Sciatic nerve (tissue), 2 donors: ENCODE measurements around the gene HEBP1. TPM values are rescaled to one million over a fixed set of nuclear protein-coding genes. Genes with fewer than 3 reads are reported as not detected.
A peak's percentile ranks its signal among the peaks of the same experiment; 100 is the strongest.

Experiments
- ATAC-seq: fragments of 200-7000 bp; cut with Tn5 transposase; one replicate; pipeline ENCODE4 v1.9.1; 2020; ENCODE audit warnings: mild to moderate bottlenecking, moderate library complexity
- DNase-seq: peaks from one replicate; pipeline ENCODE4 v3.0.0-alpha.2; 2020; ENCODE audit warnings: low spot score
- intact Hi-C: fragments of 100-400 bp; cut with DNase I; formaldehyde crosslinking; loops from one replicate; pipeline ENCODE4 v1.14.2; 2022
- total RNA-seq: library from RNA; stranded (reverse); fragmentation: NEBNext Ultra II Directional; extraction: Animal tissue kit (Norgen Biotek cat#: 25700); gene quantifications from one replicate; pipeline ENCODE4 v1.2.1, GENCODE V29; 2021
- donor health status: DM: no; HTN: no; CAD: no.
- donor health status: DM: no; HTN: no; CAD: no.

Gene HEBP1
- total RNA-seq, 1 donor from 2014 or later: 67.8 TPM

DNA sequence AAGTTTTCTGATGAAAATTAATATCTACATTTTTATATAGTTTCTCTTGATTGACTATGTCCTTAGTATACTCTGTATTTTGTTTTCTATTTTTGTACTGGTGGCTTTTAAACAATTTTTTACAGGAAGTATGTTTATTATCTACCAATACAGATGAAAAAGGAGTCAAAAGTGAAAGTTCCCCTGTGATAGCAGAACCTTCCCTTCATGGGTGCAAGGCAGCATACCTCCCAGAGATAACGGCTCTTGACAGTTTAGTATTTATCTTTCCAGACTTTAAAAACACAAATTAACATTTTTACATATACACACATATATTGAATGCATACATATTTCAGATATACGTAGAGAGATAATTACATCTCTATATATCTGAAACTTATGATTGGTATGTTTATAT, 27.0 kb upstream of the HEBP1 start:
- ATAC-seq (no peak), DNase-seq (no peak)
- intact Hi-C loops: no loop called here

DNA sequence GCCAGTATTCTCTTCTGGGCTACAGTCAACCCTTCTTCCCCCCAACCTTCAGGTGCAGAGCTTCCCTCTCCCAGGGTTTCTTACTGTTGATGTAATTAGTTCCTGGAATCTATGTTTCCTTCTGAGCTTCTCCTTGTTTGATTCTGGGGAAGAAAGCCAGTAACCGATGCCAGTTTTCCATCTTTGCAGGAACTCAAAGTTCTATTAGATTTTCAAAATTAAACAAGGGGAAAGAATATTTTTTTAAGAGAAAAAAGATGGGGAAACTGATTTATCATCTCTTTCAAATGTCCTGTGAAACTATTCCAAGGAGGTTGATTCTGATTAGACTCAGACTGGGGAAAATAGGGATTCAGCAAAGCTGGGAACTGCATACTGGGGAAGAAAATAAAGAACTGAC, 26.2 kb upstream of the HEBP1 start:
- no peak for DNase-seq
- intact Hi-C loops: no loop called here
- ATAC-seq: peak; percentile 45

DNA sequence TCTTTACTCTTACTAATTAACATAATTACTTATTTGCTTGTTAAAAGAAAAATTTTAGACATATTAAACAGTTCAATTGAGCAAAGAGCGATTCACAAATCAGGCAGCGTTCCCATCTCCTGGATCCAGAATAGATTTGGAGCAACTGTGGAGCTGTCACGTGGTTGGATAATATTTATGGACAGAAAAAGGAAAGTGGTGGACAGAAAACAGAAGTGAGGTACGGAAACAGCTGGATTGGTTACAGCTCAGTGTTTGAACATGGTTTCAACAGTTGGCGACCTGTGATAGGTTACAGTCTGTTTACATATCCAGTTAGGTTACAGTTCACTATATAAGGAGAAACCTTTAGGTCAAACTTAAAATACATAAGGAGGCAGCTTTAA, 24.5 kb upstream of the HEBP1 start:
- intact Hi-C loops: no loop called here
- ATAC-seq: no peak
- no peak for DNase-seq

DNA sequence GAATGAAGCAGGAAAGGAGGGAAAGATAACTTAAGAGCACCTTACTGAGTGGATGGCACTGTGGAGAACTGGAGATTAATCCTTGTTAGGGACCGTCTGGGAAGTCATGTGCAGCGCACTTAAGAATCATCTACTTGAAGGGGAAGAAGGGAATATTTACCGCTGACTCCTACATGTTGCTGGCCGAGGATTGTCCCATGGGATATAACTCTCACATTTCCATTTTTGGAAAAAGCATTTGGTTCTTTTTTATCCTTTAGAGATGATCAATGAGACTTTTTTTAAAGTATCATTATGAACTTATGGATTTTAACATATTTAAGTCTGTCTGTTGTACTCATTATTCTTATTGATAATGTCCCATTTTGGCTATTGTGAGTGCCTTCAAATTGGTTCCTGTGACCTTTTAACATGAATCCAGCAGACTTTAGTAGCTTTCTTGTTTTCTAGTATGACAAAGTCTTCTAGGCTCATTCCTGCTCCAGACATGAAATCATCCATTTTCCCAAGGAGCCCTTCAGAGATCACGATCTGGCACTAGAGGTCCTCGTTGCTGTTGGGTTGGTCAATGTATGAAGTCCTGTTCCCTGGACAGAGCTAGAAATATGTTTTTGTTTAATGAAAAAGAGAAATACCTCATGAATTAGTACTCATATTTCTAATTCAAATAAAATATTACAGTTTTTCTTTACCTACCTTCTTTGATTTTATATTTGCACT, 23.9 kb upstream of the HEBP1 start:
- intact Hi-C loops: no loop called here
- ATAC-seq (peak; percentile 84), DNase-seq (no peak)

DNA sequence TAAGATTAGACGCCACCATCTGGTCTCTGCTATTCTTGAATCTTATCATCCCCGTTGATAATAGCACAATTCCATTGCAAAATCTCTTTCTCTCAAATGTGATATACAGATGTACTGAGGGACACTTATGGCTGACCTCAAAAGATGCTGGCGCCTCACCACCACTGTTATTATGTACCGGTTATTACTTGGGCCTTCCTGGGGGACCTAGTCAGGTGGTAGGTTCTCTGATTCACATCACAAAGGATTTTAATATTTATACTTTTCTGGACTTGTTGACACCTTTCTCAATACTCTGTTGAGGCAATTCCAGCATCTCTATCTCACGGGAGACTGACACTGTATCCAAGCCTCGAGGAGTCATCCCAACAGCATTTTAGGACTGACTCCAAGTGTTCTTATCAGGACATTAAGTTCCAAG, 22.8 kb upstream of the HEBP1 start:
- DNase-seq: no peak
- intact Hi-C loops: no loop called here
- no peak for ATAC-seq

DNA sequence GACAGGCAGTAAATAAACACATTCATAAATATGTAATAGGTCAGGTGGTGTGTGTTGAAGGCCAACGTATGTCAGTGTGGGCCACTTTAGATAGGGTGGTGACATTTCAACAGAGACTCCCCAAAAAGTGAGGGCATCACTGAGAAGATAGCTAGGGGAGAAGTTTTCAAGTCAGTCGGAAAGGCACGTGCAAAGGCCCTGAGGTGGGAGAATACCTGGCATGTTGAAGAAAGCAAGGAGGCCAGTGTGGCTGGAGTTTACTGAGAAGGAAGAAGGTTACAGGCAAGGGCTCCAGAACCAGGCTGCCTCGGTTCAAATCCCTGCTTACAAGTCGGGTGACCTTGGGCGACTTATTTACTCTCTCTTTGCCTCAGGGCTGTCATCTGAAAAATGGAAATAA, 11.0 kb upstream of the HEBP1 start:
- DNase-seq (no peak), ATAC-seq (no peak)
- intact Hi-C loops: no loop called here

DNA sequence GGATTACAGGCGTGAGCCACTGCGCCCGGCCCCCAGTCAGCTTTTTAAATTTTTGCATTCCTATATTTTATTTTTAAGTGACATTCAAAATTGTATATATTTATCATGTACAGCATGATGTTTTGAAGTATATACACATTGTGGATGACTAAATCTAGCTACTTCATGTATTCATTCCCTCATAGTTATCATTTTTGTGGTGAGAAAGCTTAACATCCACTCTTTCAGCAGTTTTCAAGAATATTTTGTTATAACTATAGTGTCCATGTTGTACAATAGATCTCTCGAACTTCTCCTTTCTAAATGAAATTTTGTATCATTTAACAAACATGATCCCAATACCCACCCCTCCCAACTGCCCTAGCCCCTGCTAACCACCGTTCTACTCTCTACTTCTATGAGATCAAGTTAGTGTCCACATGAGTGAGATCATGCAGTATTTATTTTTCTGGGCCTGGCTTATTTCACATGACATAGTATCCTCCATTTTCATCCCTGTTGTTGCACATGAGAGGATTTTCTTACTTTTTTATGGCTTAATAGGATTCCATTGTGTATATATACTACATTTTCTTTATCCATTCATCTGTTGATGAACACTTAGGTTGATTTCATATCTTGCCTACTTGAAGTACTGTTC, 8.8 kb upstream of the HEBP1 start:
- no peak for ATAC-seq
- DNase-seq: no peak
- intact Hi-C loops: no loop called here

DNA sequence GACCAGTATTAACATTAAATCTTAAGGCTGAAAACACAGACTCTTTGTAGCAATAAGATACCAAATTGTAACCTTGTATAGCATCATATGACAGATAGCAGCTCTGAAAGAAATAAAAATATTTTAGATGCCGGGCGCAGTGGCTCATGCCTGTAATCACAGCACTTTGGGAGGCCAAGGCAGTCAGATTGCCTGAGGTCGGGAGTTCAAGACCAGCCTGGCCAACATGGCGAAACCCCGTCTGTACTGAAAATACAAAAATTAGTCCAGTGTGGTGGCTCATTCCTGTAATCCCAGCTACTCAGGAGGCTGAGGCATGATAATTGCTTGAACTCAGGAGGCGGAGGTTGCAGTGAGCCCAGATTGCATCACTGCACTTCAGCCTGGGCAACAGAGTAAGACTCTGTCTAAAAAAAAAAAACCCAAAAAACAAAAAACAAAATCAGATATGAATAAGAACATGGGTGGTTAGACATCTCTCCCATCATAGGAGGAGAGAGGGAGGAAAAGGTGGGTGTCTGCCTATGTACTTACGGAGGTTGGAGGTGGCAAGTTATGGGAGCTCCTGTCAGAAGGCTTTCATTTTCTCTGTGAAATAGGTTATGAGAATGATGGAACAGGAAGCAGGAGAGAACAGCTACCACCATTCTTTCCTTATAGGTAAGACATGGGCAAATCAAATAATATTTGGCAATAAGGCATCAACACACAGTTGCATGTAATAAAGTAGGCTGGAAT, 7.6 kb upstream of the HEBP1 start:
- ATAC-seq: no peak
- intact Hi-C loops: no loop called here
- DNase-seq: no peak

DNA sequence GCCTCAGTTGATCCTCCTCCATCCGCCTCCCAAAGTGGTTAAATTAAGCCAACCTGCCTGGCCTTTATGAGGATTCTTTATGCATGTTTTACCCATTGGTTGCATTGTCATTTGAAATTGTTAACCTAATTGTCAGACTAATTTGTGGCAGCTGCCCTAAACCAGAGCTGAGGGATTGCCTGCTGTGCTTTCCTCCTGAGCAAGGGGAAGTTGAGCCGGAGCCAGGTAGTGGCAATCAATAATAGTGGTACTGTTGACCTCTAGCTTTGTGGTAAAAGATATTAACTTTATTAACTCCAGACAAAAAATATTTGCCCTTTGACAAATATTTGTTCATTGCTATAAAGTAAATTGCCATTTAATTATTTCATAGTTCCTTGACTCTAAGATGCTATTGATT, 5.6 kb upstream of the HEBP1 start:
- no peak for DNase-seq
- ATAC-seq: no peak
- intact Hi-C loops: no loop called here

DNA sequence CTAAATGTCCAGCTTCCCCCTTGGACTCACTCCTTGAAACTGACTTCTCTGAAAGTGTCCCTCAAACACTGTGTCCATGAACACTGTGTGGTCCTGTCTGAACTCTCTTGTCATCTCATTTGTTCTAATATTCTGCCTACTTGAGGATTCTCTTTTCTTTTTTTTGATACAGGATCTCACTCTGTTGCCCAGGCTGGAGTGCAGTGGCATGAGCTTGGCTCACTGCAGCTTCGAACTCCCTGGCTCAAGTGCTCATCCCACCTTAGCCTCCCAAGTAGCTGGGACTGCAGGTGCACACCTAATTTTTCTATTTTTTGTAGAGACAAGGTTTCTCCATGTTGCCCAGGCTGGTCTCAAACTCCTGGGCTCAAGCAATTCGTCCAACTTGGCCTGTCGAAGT, 4.9 kb upstream of the HEBP1 start:
- ATAC-seq (no peak), DNase-seq (no peak)
- intact Hi-C loops: no loop called here

DNA sequence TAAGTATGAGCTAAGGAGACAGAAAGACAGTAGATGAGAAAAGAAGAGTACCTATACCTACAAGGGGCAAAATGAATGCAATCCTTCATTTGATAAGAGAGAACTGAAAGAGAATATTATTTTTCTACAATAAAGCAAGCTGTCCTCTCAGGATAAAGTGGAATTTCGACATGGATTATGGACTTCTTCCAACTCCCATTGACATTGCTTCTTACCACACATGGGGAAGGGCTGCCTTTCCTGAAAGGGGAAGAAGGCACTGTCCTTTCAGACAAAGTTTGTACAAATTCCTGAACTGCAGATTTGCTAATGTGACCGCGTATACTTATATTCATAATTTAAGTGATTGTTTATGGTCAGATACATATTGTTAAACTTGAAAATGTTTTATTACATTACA, 4.3 kb upstream of the HEBP1 start:
- intact Hi-C loops: no loop called here
- no peak for DNase-seq
- no peak for ATAC-seq

DNA sequence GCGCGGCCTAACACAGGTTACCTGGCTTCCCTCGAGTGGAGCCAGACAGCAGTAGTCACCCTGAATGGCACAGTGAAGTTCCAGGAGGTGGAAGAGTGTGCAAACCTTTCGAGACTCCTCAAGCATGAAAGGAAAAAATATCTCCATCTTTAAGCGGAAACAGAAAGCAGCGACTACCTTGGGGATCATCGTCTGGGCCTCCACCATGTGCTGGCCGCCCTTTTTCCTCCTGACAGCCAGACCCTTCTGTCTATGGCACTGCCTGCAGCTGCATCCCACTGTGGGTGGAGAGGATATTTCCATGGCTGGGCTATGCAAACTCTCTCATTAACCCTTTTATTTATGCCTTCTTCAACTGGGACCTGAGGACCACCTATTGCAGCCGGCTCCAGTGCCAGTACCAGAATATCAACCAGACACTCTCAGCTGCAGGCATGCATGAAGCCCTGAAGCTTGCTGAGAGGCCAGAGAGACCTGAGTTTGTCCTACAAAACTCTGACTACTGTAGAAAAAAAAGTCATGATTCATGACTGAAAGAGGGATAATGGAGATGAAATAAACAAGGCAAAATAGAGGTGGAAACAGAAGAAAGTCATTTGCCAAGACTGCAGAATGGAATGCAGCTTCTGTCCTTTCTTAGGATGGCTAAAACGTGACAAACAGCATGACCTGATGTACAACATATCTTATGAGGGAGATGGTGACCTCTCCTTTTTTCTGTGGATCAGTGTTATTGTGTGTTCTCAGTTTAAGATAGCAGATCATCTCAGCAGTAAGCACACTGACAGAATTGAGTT, 2.4 kb upstream of the HEBP1 start:
- DNase-seq (no peak), ATAC-seq (no peak)
- intact Hi-C loops: no loop called here

DNA sequence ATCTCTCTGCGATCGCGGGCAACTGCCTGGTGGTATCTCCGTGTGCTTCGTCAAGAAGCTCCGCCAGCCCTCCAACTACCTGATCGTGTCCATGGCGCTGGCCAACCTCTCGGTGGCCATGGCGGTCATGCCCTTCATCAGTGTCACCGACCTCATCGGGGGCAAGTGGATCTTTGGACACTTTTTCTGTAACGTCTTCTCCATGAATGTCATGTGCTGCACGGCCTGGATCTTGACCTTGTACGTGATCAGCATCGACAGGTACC, 1.6 kb upstream of the HEBP1 start:
- intact Hi-C loops: no loop called here
- DNase-seq (no peak), ATAC-seq (no peak)

DNA sequence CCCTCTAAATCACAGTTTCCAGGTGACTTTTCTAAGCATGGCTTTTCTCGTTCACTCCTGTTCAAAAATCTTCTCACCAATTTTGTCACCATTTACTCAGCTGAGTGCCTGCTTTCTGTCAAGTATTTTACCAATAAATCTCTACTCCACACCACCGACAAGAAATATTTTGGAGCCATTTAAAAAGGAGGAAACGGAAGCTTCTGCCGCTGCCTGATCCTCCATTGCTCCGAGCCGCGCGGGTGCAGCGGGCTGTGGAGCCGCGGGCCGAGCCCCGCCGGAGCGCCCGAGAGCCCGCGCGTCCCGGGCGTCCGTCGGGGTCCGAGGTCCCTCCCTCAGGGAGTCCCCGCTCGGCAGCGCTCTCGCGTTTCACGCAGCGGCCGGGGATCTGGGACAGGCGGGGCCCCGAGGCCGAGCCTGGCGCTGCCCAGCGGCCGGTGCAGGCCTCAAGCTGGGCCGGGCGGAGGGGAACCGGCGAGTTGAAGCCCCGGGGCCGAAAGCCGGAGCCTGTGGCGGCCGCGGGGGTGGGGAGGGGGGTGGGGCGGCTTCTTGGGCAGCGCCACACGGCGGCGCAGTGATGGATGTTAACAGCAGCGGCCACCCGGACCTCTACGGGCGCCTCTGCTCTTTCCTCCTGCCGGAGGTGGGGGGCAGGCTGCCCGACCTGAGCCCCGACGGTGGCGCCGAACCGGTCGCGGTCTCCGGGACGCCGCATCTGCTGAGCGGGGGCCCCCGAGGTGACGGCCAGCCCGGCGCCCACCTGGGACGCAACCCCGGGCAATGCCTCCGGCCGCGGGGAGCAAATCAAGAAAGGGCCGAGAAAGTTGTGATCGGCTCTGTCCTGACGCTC, 1.1 kb upstream of the HEBP1 start:
- DNase-seq (peak; percentile 76), ATAC-seq (peak; percentile 20)
- intact Hi-C loops: no loop called here

DNA sequence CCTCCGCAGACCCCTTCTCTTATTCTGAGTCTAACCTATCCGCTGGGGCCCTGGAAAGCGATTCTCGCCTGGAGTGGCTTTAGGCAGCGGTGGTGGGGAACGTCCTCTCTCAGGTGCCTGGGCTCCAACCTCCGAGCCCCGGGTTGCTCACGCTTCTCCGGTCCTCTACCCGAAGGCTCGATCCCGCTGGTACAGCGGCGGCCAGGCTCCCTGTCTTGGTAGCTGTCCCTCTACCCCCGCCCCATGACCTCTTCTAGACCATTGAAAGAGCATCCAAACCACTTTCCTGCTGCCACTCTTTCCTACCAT, 505 bp upstream of the HEBP1 start:
- no peak for DNase-seq
- intact Hi-C loops: no loop called here

DNA sequence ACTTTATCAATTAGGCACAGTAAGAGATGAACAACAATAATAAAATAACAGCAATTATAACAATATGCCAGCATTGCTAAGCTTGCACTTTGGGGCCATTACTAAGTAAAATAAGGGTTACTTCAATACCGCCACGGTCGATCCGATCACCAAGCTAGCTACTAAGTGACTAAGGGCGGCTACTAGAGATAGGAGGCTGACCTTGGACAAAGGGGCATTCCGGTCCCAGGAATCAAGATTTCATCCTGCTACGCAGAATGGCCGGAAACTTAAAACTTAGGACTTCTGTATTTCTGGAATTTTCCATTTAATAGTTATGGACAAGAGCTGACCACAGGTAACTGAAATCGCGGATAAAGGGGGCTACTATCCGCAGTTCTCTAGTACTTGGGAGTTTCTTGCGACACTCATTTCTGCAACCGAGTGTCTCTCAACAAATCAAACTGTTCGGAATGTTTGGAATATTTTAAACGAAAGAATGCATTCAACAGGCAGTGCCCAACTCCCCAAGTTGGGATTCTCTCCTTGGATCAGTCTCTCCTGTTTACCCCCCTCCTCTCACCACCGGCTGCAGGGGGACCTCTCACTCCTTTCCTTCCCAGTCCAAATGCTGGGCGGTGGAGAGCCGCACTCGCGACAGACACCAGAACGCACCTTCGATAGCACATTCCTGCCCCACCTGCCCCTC, 650 bp downstream of the HEBP1 start:
- ATAC-seq: peak; percentile 4
- no peak for DNase-seq
- intact Hi-C loops: no loop called here

More for the DNA sequence above, 505 bp upstream of the HEBP1 start:
- no peak for ATAC-seq

DNA sequence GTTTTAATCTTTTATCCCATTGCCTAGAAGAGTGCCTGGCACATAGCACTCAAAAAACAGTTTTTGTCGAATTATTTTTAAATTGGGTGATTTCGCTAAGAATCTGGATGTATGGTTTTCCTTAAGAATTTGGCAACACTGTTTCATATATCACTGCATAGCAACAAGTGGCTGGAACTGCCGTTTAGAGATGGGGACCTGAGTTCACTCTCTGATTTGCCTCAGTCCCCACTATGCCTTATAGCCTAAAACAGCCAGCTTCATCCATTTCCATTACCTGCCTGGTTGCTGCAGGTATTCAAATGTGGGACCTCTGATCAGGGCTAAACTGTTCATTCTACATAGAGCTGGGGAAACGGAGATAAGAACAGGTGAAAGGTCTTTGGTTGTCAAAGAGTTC, 1.8 kb downstream of the HEBP1 start:
- intact Hi-C loops: no loop called here
- ATAC-seq (no peak), DNase-seq (no peak)

DNA sequence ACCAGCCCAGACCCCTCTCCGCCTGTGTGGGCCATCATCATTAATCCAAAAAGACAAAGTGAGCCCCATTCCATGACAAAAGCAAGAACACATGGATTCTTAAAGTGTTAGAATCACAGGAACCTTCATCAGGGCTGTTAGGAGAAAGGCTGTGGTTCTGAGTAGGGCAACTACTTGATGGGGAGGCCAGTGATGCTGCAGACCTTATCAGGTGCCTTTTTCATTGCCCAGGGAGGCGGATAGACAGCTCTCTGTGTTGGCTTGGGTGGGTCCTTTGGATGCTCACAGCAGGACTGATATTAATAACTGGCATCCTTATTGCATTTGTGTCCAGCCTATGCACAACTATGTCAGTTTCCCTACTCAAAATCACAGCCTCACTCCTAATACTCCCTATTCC, 2.3 kb downstream of the HEBP1 start:
- intact Hi-C loops: no loop called here
- DNase-seq: no peak
- no peak for ATAC-seq

DNA sequence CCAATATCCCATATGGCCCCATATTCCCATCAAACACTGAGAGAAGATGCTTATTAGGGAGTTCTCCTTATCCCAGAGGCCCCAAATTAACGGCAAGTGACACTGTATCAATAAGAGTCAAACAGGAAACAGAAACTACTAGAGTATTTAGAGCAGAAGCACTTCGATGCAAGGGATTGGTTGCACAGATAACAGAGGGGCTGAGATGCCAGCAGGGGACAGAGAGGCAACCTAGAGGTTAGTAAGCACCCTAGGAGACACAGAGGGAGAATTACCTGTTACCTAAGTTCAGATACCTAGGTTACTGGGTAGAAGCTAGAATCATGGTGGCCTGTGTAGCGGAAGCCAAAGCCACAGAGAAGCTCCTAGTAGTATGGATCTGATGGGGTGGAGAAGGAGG, 2.9 kb downstream of the HEBP1 start:
- DNase-seq (no peak), ATAC-seq (no peak)
- intact Hi-C loops: no loop called here
